ENCODE results near the gene MCF2L. TPM values are rescaled to one million over a fixed set of nuclear protein-coding genes. Genes with fewer than 3 reads are reported as not detected.

MCF2L gene
- total RNA-seq, 1 donor from 2014 or later = 16.5 TPM

DNA sequence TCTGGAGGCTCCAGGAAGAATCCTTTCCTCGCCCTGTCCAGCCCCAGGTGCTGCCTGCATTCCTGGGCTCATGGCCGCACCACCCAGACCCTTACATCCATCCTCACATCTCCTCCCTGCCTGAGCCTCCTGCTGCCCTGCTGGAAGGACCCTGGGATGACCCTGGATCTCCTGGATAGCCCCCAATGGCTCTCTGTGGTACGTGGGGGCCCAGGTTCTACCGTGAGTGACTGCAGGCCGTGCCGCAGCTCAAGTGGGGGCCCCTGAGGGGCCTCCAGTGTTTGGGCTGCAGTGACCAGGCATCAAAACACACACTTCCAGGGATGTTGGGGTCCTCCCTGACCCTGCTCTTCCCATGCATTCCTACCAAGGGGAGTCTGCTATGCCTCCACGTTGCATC lies 8.3 kb upstream of the MCF2L start:
- H3K27me3 Mint-ChIP-seq (ENCODE audit: unreplicated experiment) = peaks cover 7% of the 10 kb centered on the region
- peaks cover 3% of the 10 kb centered on the region for H3K36me3 Mint-ChIP-seq (ENCODE audit: low read depth, unreplicated experiment)
- peaks cover 8% of the 10 kb centered on the region for H3K4me1 Mint-ChIP-seq (ENCODE audit: unreplicated experiment)
- H3K9me3 Mint-ChIP-seq (ENCODE audit: unreplicated experiment) = no peaks in the 10 kb centered on the region
- no peak for DNase-seq (ENCODE audit: low spot score)
- H3K27ac Mint-ChIP-seq (ENCODE audit: unreplicated experiment) = no peak overlapping the region
- TF ChIP-seq, protein P1, sequence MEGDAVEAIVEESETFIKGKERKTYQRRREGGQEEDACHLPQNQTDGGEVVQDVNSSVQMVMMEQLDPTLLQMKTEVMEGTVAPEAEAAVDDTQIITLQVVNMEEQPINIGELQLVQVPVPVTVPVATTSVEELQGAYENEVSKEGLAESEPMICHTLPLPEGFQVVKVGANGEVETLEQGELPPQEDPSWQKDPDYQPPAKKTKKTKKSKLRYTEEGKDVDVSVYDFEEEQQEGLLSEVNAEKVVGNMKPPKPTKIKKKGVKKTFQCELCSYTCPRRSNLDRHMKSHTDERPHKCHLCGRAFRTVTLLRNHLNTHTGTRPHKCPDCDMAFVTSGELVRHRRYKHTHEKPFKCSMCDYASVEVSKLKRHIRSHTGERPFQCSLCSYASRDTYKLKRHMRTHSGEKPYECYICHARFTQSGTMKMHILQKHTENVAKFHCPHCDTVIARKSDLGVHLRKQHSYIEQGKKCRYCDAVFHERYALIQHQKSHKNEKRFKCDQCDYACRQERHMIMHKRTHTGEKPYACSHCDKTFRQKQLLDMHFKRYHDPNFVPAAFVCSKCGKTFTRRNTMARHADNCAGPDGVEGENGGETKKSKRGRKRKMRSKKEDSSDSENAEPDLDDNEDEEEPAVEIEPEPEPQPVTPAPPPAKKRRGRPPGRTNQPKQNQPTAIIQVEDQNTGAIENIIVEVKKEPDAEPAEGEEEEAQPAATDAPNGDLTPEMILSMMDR (IDR thresholded peaks at IDR 0.05; ENCODE audit: unreplicated experiment) = no peak
- no peak overlapping the region for H3K4me3 Mint-ChIP-seq (ENCODE audit: unreplicated experiment)

GRCh38 chr13:112961457-112962369 lies 7.3 kb upstream of the MCF2L start:
- peaks cover 11% of the 10 kb centered on the region for H3K27me3 Mint-ChIP-seq (ENCODE audit: unreplicated experiment)
- H3K27ac Mint-ChIP-seq (ENCODE audit: unreplicated experiment) = peak overlapping the region; percentile 53
- DNase-seq (ENCODE audit: low spot score) = no peak
- TF ChIP-seq, protein P1 (IDR thresholded peaks at IDR 0.05; ENCODE audit: unreplicated experiment) = no peak
- peaks cover 8% of the 10 kb centered on the region for H3K4me1 Mint-ChIP-seq (ENCODE audit: unreplicated experiment)
- H3K36me3 Mint-ChIP-seq (ENCODE audit: low read depth, unreplicated experiment) = peaks cover 3% of the 10 kb centered on the region
- no peaks in the 10 kb centered on the region for H3K9me3 Mint-ChIP-seq (ENCODE audit: unreplicated experiment)
- peak overlapping the region; percentile 65 for H3K4me3 Mint-ChIP-seq (ENCODE audit: unreplicated experiment)

GRCh38 chr13:112962396-112962795 lies 6.6 kb upstream of the MCF2L start:
- TF ChIP-seq, protein P1 (IDR thresholded peaks at IDR 0.05; ENCODE audit: unreplicated experiment) = no peak
- no peak overlapping the region for H3K27ac Mint-ChIP-seq (ENCODE audit: unreplicated experiment)
- DNase-seq (ENCODE audit: low spot score) = no peak
- no peaks in the 10 kb centered on the region for H3K9me3 Mint-ChIP-seq (ENCODE audit: unreplicated experiment)
- peaks cover 7% of the 10 kb centered on the region for H3K27me3 Mint-ChIP-seq (ENCODE audit: unreplicated experiment)
- H3K36me3 Mint-ChIP-seq (ENCODE audit: low read depth, unreplicated experiment) = peaks cover 3% of the 10 kb centered on the region
- H3K4me1 Mint-ChIP-seq (ENCODE audit: unreplicated experiment) = peaks cover 8% of the 10 kb centered on the region
- H3K4me3 Mint-ChIP-seq (ENCODE audit: unreplicated experiment) = no peak overlapping the region

GRCh38 chr13:112962911-112963625 lies 5.9 kb upstream of the MCF2L start:
- Mint-ChIP-seq H3K27me3 (ENCODE audit: unreplicated experiment) (peaks cover 7% of the 10 kb centered on the region), H3K36me3 (ENCODE audit: low read depth, unreplicated experiment) (peaks cover 3% of the 10 kb centered on the region), H3K27ac (ENCODE audit: unreplicated experiment) (no peak overlapping the region), H3K4me1 (ENCODE audit: unreplicated experiment) (peaks cover 8% of the 10 kb centered on the region), H3K9me3 (ENCODE audit: unreplicated experiment) (no peaks in the 10 kb centered on the region), H3K4me3 (ENCODE audit: unreplicated experiment) (no peak overlapping the region)
- TF ChIP-seq, protein P1 (IDR thresholded peaks at IDR 0.05; ENCODE audit: unreplicated experiment) = no peak
- no peak for DNase-seq (ENCODE audit: low spot score)
